GM18526 (cell line): ENCODE measurements around the gene CREB3L2.

Experiments
- POLR2A ChIP-seq: IDR thresholded peaks from 3 replicates; pipeline ENCODE4 v1.6.1; 2011; ENCODE audit not compliant: insufficient read length; ENCODE audit errors: extremely low read depth

Gene CREB3L2

DNA sequence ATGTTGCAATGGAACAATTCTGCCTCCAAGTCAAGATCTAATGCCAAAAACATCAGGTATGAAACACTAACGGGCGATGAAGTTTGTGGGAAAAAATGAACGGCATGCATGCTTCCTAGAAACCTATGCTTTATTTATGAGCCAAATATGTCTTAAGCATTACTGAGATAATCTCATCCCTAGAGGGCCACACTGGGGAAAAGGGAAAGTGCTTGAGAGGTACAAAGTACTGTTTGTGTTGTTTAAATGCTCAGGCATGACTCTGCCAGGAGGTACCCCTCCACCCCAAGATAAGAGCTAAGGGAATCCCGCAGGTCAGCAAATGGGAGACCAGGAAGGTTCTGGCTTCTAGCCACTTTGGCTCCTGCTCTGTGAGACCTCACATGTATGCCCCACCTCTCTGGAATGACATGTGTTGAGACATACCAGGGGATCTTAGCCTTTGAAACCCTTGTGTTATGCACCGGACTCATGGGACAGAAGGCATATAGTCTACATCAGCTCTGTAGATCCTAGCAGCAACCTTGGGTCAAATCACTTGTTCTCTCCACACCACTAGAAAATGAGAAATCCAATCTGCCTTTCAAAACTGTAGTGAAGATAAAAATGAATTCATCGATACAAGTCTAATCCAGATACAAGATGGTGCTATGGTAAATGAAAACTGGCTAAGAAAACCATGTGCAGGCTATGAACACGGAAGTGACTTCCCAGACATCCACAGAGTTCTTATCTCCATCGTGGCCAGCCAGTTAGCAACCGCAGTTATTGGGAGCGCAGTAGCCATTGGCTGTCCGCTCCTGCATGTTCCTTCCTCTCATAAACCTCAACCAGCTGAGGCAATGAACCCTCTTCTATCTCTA is 61.0 kb downstream of the CREB3L2 start:
- TF ChIP-seq POLR2A, result no peak

DNA sequence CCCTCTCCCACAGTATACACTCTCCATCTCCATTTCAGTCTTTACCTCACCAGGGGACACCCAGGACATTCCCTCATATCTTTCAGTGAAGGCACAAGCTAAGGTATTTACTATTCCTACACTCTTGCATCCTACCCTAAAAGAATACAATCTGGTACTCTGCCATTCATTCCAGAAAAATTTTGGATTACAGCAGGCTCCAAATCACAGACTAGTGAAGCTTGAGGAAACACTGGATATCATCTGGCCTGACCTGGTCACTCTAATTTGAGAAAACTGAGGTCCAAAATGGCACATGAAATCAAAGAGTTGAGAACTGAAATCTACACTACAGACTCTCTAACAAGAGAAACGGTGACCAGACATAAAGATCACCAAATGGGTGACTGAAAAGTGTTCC is 61.7 kb downstream of the CREB3L2 start:
- no peak for TF ChIP-seq POLR2A

DNA sequence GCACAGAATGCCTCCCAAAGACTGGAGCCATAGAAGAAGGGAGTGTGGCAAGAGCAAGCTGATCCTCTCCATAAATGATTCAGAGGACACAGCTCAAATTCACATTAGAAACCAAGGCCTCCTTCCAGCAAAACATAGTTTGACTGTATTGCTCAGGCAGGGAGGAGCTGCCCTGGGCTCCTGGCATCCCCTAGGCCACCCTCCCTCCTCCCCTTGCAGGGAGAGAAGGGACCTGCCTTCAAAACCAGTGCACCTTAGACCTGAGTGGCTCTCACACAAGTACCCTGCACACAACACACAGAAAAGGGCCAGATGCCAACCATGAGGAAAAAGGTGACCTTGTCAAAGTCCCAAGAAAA is 64.7 kb downstream of the CREB3L2 start:
- no peak for TF ChIP-seq POLR2A

DNA sequence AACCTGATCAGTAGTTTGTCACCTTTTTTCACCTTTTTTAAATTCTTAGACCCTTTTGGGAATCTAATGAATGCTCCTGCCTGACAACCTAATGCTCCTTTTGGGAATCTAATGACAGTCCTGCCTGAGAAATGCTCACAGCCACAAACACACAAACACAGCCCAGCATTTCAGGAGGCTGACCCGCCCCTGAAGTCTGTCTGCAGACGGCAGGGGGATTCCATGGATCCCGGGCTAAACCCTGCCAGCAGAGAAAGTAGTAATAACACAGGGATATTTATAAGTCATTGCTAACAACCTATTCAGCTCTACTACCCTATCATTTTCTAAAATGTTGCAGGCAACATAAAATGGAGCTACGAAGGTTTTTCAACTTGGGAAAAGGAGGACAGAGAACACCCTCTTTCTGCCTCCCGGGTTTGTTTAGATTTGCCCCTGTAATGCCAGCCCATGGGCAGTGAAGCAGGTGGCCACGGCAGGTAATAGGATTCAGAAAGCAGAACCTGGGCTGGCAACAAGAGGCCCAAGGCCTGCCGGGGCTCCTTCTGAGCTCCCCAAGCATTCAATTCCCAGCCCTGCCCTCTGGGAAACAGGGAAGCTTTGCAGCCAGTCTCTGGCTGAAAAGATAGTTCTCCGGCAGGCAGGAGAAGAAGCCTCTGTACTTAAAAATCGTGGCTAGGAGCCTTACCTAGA is 65.2 kb downstream of the CREB3L2 start:
- no peak for TF ChIP-seq POLR2A

DNA sequence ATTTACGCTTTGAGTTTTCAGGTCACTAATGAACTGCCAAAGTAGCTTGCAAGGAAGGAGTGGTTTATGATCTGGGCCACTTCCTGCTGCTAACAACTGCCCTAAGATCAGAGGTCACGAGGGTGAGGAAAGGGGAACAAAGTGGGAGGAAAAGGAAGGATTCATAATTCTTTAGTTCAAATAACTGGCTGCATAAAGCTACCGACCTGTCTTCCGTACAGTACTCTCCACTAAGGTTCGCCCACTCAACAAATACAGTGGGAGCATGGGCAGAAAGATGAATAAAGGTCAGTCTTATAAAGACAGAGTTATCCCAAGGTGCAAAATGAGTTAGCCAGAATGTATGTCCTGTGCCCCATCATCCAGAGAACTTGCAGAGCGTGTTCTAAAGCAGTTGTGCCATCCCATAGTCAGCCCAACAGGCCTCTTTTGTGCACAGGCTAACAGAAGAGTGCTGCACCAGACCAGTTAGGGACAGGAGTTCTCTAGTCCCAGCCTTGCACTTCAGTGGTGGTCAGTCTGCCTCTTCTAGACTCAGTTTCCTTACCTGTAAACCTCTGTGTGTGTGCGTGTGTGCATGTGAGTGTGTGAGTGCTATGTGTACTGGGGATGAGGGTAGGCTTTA is 65.9 kb downstream of the CREB3L2 start:
- TF ChIP-seq POLR2A, result no peak

DNA sequence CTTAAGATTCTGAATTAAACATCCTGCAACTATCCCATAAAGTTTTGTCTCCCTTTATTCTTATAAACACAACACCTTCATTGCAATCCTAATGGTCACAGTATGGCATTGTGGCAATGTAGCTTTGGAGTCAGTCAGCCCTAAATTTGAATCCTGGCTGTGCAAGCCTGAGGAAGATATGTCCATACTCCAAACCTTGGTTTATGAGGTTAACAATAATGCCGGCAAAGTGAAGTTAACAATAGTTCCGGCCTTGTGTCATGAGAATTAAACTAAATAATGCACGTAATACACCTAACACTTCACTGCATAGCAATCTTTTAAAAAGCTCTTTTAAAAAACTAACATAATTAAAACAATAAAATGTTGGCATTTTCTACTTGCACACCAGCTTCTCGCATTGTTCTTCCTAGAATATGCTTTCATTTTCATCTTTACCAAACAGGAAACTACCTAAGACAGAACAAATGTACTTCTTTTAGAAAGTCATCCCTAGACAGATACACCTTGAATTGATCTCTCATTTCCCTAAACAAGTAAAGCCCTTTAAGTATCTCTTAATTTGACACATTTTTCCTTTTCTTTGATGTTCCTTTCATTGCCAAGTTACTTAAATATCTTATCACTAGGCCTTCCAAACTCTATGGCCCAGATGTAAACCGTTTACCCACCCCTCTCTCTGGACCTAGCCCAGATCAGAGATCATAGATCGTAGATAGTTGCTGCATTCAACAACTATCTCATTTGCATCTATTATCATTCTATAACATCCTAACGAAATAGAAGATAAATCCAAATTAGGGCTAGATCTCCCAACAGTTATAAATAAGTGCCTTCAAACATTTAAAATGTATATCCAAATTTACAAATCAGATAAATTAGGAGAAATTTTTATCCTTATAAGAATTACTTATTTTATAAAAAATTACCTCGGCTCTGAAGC is 66.7 kb downstream of the CREB3L2 start:
- no peak for TF ChIP-seq POLR2A

DNA sequence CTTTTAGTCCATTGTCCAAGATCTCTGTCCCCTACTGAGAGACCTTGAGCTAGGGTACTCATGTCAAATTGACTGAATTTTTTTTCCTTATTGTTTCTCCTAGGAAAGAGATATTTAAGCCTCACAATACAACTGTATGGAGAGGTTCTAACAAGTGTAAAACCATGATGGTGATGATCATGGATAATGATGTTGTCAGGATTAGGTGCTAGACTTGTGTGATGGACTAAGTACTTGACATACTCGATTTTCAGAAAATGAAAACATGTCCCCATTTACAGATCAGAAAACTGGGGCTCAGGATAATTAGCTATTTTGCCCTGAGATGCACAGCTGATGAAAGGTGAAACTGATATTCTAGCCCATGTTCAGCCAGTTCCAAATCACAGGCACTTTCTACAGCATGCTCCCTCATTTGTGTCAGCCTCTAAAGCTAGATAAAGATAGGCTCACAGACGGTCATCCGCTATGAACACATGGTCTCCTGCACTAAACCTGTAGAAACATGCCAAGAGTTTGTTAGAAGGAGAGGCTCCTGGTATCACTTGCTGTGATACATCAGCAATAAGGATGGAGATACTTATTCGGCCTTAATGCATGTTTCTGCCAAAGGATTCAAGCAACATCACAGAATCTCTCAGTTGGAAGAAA is 67.6 kb downstream of the CREB3L2 start:
- TF ChIP-seq POLR2A, result no peak

DNA sequence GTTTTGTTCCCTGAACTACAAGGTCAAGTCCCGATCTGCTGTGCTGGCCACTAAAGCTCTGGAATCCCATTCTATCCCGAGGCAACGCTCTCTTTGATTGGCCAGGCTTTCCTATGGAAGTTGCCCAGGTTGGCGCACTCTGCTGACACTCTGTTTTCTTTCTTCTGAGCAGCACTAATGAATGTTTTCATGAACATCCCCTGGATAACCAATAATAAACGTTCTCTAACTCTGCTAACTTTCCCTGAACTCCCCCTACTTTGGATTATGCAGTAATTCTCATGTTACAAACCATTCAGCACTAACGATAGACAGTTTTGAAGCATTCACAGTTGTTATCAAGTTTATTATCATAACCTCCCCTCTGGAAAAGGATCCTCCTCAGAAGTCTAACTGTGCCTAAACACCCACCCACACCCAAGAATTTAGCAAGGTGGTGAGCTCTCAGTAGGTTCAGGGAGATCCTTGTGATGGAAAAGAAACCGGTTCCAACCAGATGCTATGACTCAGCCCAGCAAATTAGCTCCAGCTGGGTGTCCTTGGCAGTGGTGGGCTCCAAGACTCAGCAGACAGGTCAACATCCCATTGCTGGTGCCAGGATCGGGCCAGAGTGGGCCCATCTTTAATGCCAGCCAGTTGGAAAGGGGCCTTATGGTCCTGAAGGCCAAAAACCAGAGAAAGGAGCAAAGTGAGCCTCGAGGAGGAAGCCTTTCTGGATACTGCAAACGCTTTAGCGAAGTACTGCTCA is 68.4 kb downstream of the CREB3L2 start:
- no peak for TF ChIP-seq POLR2A

DNA sequence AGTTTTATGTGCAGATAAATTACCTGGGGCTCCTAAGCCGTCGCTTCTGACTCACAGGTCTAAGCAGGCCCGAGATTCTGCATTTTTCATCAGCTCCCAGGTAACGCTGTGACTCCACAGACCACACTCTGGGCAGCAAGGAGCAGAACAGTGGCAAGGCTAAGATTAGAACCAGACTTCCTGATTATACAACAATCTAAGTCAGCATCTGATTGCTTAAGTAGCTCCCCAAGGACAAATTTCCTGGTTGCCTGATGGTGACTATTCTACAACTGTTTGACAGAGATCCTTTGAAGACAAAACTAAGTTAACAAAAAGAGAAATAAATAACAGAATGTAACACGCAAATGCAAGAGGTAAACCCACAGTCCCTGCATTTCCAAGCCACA is 69.0 kb downstream of the CREB3L2 start:
- TF ChIP-seq POLR2A, result no peak

DNA sequence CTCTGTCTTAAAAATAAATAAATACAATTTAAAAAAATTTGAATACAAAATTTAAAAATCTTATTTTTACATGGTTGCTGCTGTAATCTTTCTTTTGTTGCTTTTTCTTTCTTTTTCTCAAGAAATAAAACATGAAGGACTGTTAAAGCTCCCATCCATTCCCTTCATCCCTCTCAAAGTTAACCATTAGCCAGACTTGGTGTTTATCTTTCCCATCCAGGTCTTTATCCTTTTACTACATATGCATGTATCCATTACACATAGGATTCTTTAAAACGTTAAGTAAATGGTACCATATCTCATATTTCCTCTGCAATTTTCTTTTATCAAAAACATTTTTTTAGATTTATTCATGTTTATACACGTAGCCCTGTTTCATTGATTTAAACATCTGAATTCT is 70.1 kb downstream of the CREB3L2 start:
- TF ChIP-seq POLR2A, result no peak

DNA sequence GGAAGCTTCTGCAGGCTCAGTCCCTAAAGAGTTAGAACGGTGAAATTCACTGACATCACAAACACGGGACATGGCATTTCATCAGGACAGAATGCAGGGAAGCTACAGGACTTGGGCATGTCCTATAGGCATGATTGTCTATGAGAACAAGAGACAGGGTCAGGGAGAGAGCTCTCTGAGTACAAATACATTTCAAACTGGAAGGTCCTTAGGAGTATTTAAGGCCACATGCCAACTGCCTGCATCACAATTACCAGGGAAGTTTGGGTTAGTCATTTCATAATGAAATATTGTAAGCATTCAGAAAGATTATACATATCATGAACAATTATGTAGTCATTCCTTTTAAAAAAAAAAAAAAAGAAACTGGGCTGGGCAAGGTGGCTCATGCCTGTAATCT is 71.3 kb downstream of the CREB3L2 start:
- TF ChIP-seq POLR2A, result no peak

DNA sequence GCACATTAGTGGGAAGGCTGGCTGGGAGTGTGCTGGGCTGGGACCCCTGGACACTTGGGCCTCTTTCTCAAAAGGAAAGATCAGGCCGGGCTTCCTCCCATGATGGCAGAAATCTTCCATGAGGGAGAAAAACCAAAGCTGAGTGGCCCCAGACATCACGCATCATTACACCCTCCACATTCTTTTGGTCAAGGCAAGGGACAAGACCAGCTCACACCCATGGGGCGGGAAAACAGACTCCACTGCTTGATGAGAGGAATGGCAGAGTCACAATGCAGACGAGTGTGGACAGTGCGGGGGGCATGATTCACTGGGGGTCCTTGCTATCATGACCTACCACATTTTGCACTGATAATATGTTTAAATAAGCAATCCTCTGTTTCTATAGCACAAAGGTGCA is 73.3 kb downstream of the CREB3L2 start:
- no peak for TF ChIP-seq POLR2A

DNA sequence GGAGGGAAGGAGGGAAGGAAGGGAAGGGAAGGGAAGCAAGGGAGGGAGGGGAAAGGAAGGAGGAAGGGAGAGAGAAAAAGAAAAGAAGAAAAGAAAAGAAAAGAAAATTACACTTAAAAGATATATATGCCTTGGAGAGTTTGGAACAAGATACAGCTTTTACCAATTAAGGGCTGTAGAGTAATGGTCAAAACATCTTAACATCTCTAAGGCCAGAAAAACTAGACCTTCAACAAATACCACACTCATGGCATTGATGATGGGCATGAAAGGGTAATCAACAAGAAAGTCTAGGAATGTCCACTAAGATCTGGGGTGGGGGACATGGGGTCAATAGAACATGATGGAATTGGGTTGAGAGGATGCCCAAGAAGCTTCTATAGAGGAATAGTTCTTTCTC is 74.5 kb downstream of the CREB3L2 start:
- TF ChIP-seq POLR2A, result no peak

DNA sequence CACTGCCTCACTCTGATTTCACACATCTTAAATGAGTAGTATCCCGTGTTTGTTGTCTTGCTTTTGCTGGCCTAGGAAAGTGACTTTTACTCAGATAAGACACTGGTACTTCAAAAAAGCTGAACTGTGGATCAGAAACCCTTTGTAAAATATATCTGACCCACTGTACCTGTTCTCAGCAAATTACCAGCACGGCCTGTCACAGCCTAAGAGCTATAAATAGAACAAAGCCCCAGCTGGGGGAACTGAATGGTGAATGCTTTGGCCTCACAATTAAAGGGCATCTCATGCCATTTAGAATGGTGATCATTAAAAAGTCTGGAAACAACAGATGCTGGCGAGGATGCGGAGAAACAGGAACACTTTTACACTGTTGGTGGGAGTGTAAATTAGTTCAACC is 76.1 kb downstream of the CREB3L2 start:
- TF ChIP-seq POLR2A, result no peak
